Measurements from ENCODE around the gene SERINC3. TPM values are rescaled to one million over a fixed set of nuclear protein-coding genes. Genes with fewer than 3 reads are reported as not detected.

Gene SERINC3
- total RNA-seq, 2 experiments from 2014 or later: 39.5 to 40.2 TPM

GRCh38 chr20:44547419-44547818 lies 25.5 kb upstream of the SERINC3 start:
- ATAC-seq (ENCODE audit: poor library complexity): no peak
- CTCF ChIA-PET: no interaction called here
- intact Hi-C loops (cut with DNase I, micrococcal nuclease): no loop called here

GRCh38 chr20:44544263-44544662 lies 22.4 kb upstream of the SERINC3 start:
- Mint-ChIP-seq H3K27me3 (no peaks in the 10 kb centered on the region), H3K4me1 (ENCODE audit: low read depth) (no peaks in the 10 kb centered on the region), H3K9me3 (no peaks in the 10 kb centered on the region), H3K4me3 (no peak overlapping the region), H3K27ac (no peak overlapping the region), H3K36me3 (ENCODE audit: low read depth) (no peaks in the 10 kb centered on the region)
- ATAC-seq (ENCODE audit: poor library complexity) (no peak), DNase-seq (no peak)
- CTCF ChIA-PET: no interaction called here
- intact Hi-C loops (cut with DNase I, micrococcal nuclease): no loop called here
- no peaks in the 10 kb centered on the region for H3K36me3 ChIP-seq (ENCODE audit: insufficient read depth, low read length)
- no peaks in the 10 kb centered on the region for H3K9me3 ChIP-seq (ENCODE audit: control insufficient read depth in 1 of 2, insufficient read depth in 1 of 2, low read length in 2 of 2)
- no peak for TF ChIP-seq CTCF (IDR thresholded peaks at IDR 0.05)
- H3K27ac ChIP-seq (ENCODE audit: low read depth in 1 of 2, low read length in 2 of 2): no peak overlapping the region
- no peak overlapping the region for H3K4me3 ChIP-seq (ENCODE audit: low read length)
- no peaks in the 10 kb centered on the region for H3K4me1 ChIP-seq (ENCODE audit: insufficient read depth, low read length)
- POLR2A ChIA-PET: no interaction called here
- no peaks in the 10 kb centered on the region for H3K27me3 ChIP-seq (ENCODE audit: control insufficient read depth in 1 of 2, insufficient read depth in 2 of 2, low read length in 2 of 2)

More at GRCh38 chr20:44547419-44547818, 25.5 kb upstream of the SERINC3 start:
- no peaks in the 10 kb centered on the region for H3K36me3 Mint-ChIP-seq (ENCODE audit: low read depth)
- POLR2A ChIA-PET: no interaction called here
- Histone ChIP-seq H3K9me3 (ENCODE audit: control insufficient read depth in 1 of 2, insufficient read depth in 1 of 2, low read length in 2 of 2) (no peaks in the 10 kb centered on the region), H3K27ac (ENCODE audit: low read depth in 1 of 2, low read length in 2 of 2) (no peak overlapping the region), H3K27me3 (ENCODE audit: control insufficient read depth in 1 of 2, insufficient read depth in 2 of 2, low read length in 2 of 2) (no peaks in the 10 kb centered on the region), H3K4me1 (ENCODE audit: insufficient read depth, low read length) (no peaks in the 10 kb centered on the region), H3K36me3 (ENCODE audit: insufficient read depth, low read length) (no peaks in the 10 kb centered on the region), H3K4me3 (ENCODE audit: low read length) (no peak overlapping the region)
- no peaks in the 10 kb centered on the region for H3K9me3 Mint-ChIP-seq
- H3K4me3 Mint-ChIP-seq: no peak overlapping the region
- H3K27ac Mint-ChIP-seq: no peak overlapping the region
- no peak for TF ChIP-seq CTCF (IDR thresholded peaks at IDR 0.05)
- no peaks in the 10 kb centered on the region for H3K27me3 Mint-ChIP-seq
- DNase-seq: no peak
- H3K4me1 Mint-ChIP-seq (ENCODE audit: low read depth): no peaks in the 10 kb centered on the region

- H3K36me3 ChIP-seq (ENCODE audit: insufficient read depth, low read length): no peaks in the 10 kb centered on the region
- no peak overlapping the region for H3K4me3 ChIP-seq (ENCODE audit: low read length)
- Mint-ChIP-seq H3K36me3 (ENCODE audit: low read depth) (no peaks in the 10 kb centered on the region), H3K27ac (no peak overlapping the region), H3K4me3 (no peak overlapping the region), H3K9me3 (no peaks in the 10 kb centered on the region), H3K4me1 (ENCODE audit: low read depth) (no peaks in the 10 kb centered on the region), H3K27me3 (no peaks in the 10 kb centered on the region)
- no peak overlapping the region for H3K27ac ChIP-seq (ENCODE audit: low read depth in 1 of 2, low read length in 2 of 2)
- no peaks in the 10 kb centered on the region for H3K9me3 ChIP-seq (ENCODE audit: control insufficient read depth in 1 of 2, insufficient read depth in 1 of 2, low read length in 2 of 2)
- POLR2A ChIA-PET: no interaction called here
- ATAC-seq (ENCODE audit: poor library complexity): no peak
- intact Hi-C loops (cut with DNase I, micrococcal nuclease): no loop called here
- no peaks in the 10 kb centered on the region for H3K4me1 ChIP-seq (ENCODE audit: insufficient read depth, low read length)
- no peaks in the 10 kb centered on the region for H3K27me3 ChIP-seq (ENCODE audit: control insufficient read depth in 1 of 2, insufficient read depth in 2 of 2, low read length in 2 of 2)
- DNase-seq: no peak
- TF ChIP-seq CTCF (IDR thresholded peaks at IDR 0.05): no peak
- CTCF ChIA-PET: interaction anchor here (0.7 kb wide), 1 partner anchor 125 kb away, joined by 4 read pairs; no protein-coding TSS in a partner anchor
Observed at GRCh38 chr20:44543358-44543757, 21.5 kb upstream of the SERINC3 start.
